GM12878 (cell line): ENCODE measurements around the gene ANO5. TPM values are rescaled to one million over a fixed set of nuclear protein-coding genes. Genes with fewer than 3 reads are reported as not detected.

Source experiments
- ATAC-seq: fragments of 200-7000 bp; cut with Tn5 transposase; 3 replicates; pipeline ENCODE4 v1.9.1; 2020; ENCODE audit warnings: mild to moderate bottlenecking, moderate library complexity
- BruUV-seq: library from RNA; stranded (reverse); fragments of 400-500 nt; replicated peaks from 2 replicates; lab custom pipeline; 2021; lab: Mats Ljungman, UMichigan
- CTCF ChIA-PET: fragments of 300-600 bp; sonication (Branson Sonifier 250); formaldehyde crosslinking; extraction: SDS; loops from one replicate; lab custom pipeline; 2021; ENCODE audit warnings: inconsistent platforms; lab: Yijun Ruan, JAX
- POLR2A ChIA-PET: fragments of 350-600 bp; formaldehyde crosslinking; extraction: SDS; loops from one replicate; lab custom pipeline; 2021; ENCODE audit warnings: inconsistent platforms; lab: Charles Lee
- RAD21 ChIA-PET: fragments of 300-600 bp; sonication (Branson Sonifier 250); formaldehyde crosslinking; loops from one replicate; lab custom pipeline; 2023; ENCODE audit warnings: antibody characterized with exemption; ENCODE audit not compliant: unreplicated experiment; lab: Charles Lee
- SMC1A ChIA-PET: fragments of 300-600 bp; sonication (Branson Sonifier 250); formaldehyde crosslinking; loops from one replicate; lab custom pipeline; 2023; ENCODE audit not compliant: unreplicated experiment, uncharacterized antibody; lab: Charles Lee
- DNase-seq: peaks from one replicate; pipeline ENCODE4 v3.0.0-alpha.2; 2011; ENCODE audit warnings: low read depth, low spot score
- FAIRE-seq: peaks from 3 replicates; lab custom pipeline; 2011; peaks lifted over from hg19 to GRCh38; lab: Jason Lieb, UNC
- H2AFZ ChIP-seq: 2 replicates; pipeline ENCODE4 v1.6.0; 2011; ENCODE audit warnings: low read depth, low read length, control low read depth; ENCODE audit not compliant: control insufficient read depth
- H3K27ac ChIP-seq: 2 replicates; pipeline ENCODE4 v1.5.1; 2011; ENCODE audit warnings: control low read depth; ENCODE audit not compliant: control insufficient read depth, insufficient read depth
- H3K27me3 ChIP-seq, 2 experiments: replicated peaks in 1 of 2; 2 replicates each; pipeline versions ENCODE4 v1.6.0 to v1.6.1; 2011; ENCODE audit warnings: low read length in 1 of 2; ENCODE audit not compliant: control insufficient read depth in 2 of 2, insufficient read depth in 2 of 2
- H3K36me3 ChIP-seq, 2 experiments: 2 replicates each; pipeline ENCODE4 v1.5.1; 2011; ENCODE audit warnings: low read length in 1 of 2; ENCODE audit not compliant: control insufficient read depth in 2 of 2, insufficient read depth in 2 of 2
- H3K4me1 ChIP-seq: 2 replicates; pipeline ENCODE4 v1.6.1; 2011; ENCODE audit warnings: mild to moderate bottlenecking, low read length, moderate library complexity, mixed read lengths; ENCODE audit not compliant: control insufficient read depth, insufficient read depth
- H3K4me2 ChIP-seq: 2 replicates; pipeline ENCODE4 v1.6.0; 2011; ENCODE audit warnings: control low read depth; ENCODE audit not compliant: control insufficient read depth, insufficient read depth
- H3K4me3 ChIP-seq: fragments of 200-600 bp; sonication (generic); 2 replicates; pipeline ENCODE4 v1.5.1; 2016
- H3K79me2 ChIP-seq: 2 replicates; pipeline ENCODE4 v1.6.0; 2011; ENCODE audit warnings: low read length; ENCODE audit not compliant: control insufficient read depth, insufficient read depth
- H3K9ac ChIP-seq: 2 replicates; pipeline ENCODE4 v1.8.0; 2011; ENCODE audit warnings: low read length, control low read depth, mixed read lengths; ENCODE audit not compliant: control insufficient read depth, insufficient read depth
- H3K9me3 ChIP-seq: replicated peaks from 3 replicates; pipeline ENCODE4 v1.5.1; 2011; ENCODE audit warnings: mild to moderate bottlenecking, low read length; ENCODE audit not compliant: control insufficient read depth, insufficient read depth
- H4K20me1 ChIP-seq: 2 replicates; pipeline ENCODE4 v1.6.0; 2011; ENCODE audit not compliant: control insufficient read depth, insufficient read depth
- ATF2 ChIP-seq: IDR thresholded peaks from 2 replicates; pipeline ENCODE4 v1.6.1; 2012; ENCODE audit warnings: low read length, inconsistent platforms
- BRCA1 ChIP-seq: IDR thresholded peaks from 2 replicates; pipeline ENCODE4 v1.6.1; 2011; ENCODE audit warnings: low read depth, low read length, improper control_type of control experiment
- CTCF ChIP-seq, 3 experiments: IDR thresholded peaks in 2 of 3; conservative IDR thresholded peaks in 1 of 3; 2 replicates each; pipeline ENCODE4 v1.5.1; 2011; ENCODE audit warnings: low read depth in 3 of 3, low read length in 3 of 3, mild to moderate bottlenecking in 3 of 3, control low read depth in 2 of 3, moderate library complexity in 2 of 3, inconsistent platforms in 1 of 3, mixed read lengths in 1 of 3; ENCODE audit not compliant: control insufficient read depth in 2 of 3, insufficient read depth in 1 of 3; ENCODE audit errors: extremely low read depth in 1 of 3
- ZNF274 ChIP-seq: IDR thresholded peaks from one replicate; pipeline ENCODE4 v1.8.0; 2011; ENCODE audit not compliant: insufficient read length, insufficient read depth
- whole genome bisulfite sequencing: methylation state at CpG from one replicate; pipeline ENCODE4 v1.1.6; 2016; ENCODE audit warnings: low lambda C conversion rate; ENCODE audit not compliant: insufficient replicate concordance, insufficient coverage; ENCODE audit errors: missing lambda C conversion rate; 5-methylcytosine and 5-hydroxymethylcytosine counted together
- in situ Hi-C: fragments of 300-500 bp; cut with MboI; formaldehyde crosslinking; loops from 9 replicates; pipeline ENCODE4 v1.14.3; 2018; ENCODE audit warnings: mixed read lengths
- intact Hi-C: fragments of 100-400 bp; cut with micrococcal nuclease; formaldehyde crosslinking; loops from one replicate; pipeline ENCODE4 v1.14.2; 2022; ENCODE audit not compliant: unreplicated experiment
- polyA plus RNA-seq, 11 experiments: library from polyadenylated mRNA; depleted of rRNA in 4 of 11; unstranded in 6 of 11; stranded (reverse) in 5 of 11; fragments of >200 nt; fragmentation: Nextera tagmentation in 4 of 11; fragmentation: Illumina TruSeq in 1 of 11; extraction: Ambion mirVana in 4 of 11; extraction: Trizol in 1 of 11; gene quantifications; 1 replicate in 1 of 11; 2 replicates in 10 of 11; pipeline versions ENCODE4 v1.2.1 to v1.2.3, GENCODE V29; 2011 to 2016; ENCODE audit warnings: inconsistent platforms in 2 of 11, missing spikeins in 2 of 11, low read depth in 1 of 11
- total RNA-seq, 4 experiments: library from RNA; depleted of rRNA in 3 of 4; stranded (reverse); fragments of >200 nt in 3 of 4; fragmentation: Illumina TruSeq in 1 of 4; extraction: Trizol in 1 of 4; gene quantifications; 2 replicates each; pipeline versions ENCODE4 v1.2.1 to v1.2.3, GENCODE V29; 2013 to 2021

Gene ANO5
- total and polyA plus RNA-seq, 10 of the 15 experiments (the other 5 are each of a cell fraction or from before 2014, with no cell fraction given), result 1.6 to 10.2 (median 4.1) TPM

- 67% methylated on average over 3 of the region's 7 CpGs for WGBS
- peak overlapping the region; percentile 60; the same call in 1 of the 2 replicates for H3K4me3 ChIP-seq
- in situ Hi-C loops (no loop called here), intact Hi-C loops (loop anchor here (10.0 kb wide), 1 partner anchor 593 kb away; no protein-coding TSS in a partner anchor)
- no peaks in the 10 kb centered on the region for H3K36me3 ChIP-seq
- H3K9me3 ChIP-seq, result no peaks in the 10 kb centered on the region; the same call in 2 of the 3 replicates
- no peak overlapping the region; the same call in 1 of the 2 replicates for H3K9ac ChIP-seq
- H3K27ac ChIP-seq, result no peak overlapping the region
- H2AFZ ChIP-seq, result peak overlapping the region; percentile 58
- TF ChIP-seq ZNF274 (no peak), ATF2 (no peak), CTCF (IDR thresholded peaks at IDR 0.05 in 2 of 3, conservative IDR thresholded peaks at IDR 0.05 in 1 of 3; ENCODE audit: control insufficient read depth in 2 of 3, extremely low read depth in 1 of 3, insufficient read depth in 1 of 3, low read depth in 3 of 3, low read length in 3 of 3) (peak in 1 of 3 experiments; percentile 23; a peak in 2 of 6 replicates), BRCA1 (no peak)
- TF ChIP-seq, all 136 proteins: peak for 1
- FAIRE-seq, result no peak
- ChIA-PET CTCF (interaction anchor here (0.9 to 1.6 kb wide), 4 partner anchors 11 to 83 kb away, joined by 3 to 5 read pairs (median 4); no protein-coding TSS in a partner anchor), POLR2A (interaction anchor here (1.6 kb wide), 1 partner anchor 21 kb away, joined by 6 read pairs; no protein-coding TSS in a partner anchor), SMC1A (interaction anchor here (0.6 to 2.3 kb wide), 3 partner anchors 10 to 51 kb away, joined by 3 to 17 read pairs (median 10); no protein-coding TSS in a partner anchor), RAD21 (interaction anchor here (1.0 to 3.8 kb wide), 2 partner anchors 10 to 21 kb away, joined by 3 to 14 read pairs; no protein-coding TSS in a partner anchor)
- no TSS peak for BruUV-seq
- H3K4me1 ChIP-seq, result no peaks in the 10 kb centered on the region
- H3K4me2 ChIP-seq, result peak overlapping the region; percentile 86
- no peaks in the 10 kb centered on the region; the same call in none of the 2 replicates for H3K79me2 ChIP-seq
- peak; percentile 4 for ATAC-seq
- no peaks in the 10 kb centered on the region for H3K27me3 ChIP-seq
- no peaks in the 10 kb centered on the region for H4K20me1 ChIP-seq
- DNase-seq, result no peak
Measured at GRCh38 chr11:22192289-22192641, 620 bp upstream of the ANO5 start.
